WTC11 (cell line): ENCODE measurements around the gene LTF. TPM values are rescaled to one million over a fixed set of nuclear protein-coding genes. Genes with fewer than 3 reads are reported as not detected.

ENCODE experiments used
- ATAC-seq: fragments of 200-7000 bp; cut with Tn5 transposase; 2 replicates; pipeline ENCODE4 v1.10.0; 2021; ENCODE audit warnings: mild to moderate bottlenecking, moderate library complexity
- CTCF ChIA-PET: fragments of 300-600 bp; sonication (Branson Sonifier 250); formaldehyde crosslinking; loops from one replicate; lab custom pipeline; 2021; ENCODE audit warnings: antibody characterized with exemption; lab: Charles Lee
- POLR2A ChIA-PET: fragments of 350-600 bp; sonication (Branson Sonifier 250); formaldehyde crosslinking; loops from one replicate; lab custom pipeline; 2021; ENCODE audit warnings: antibody characterized with exemption; lab: Charles Lee
- DNase-seq: peaks from one replicate; pipeline ENCODE4 v3.0.0; 2021; ENCODE audit warnings: low spot score
- H3K27ac Mint-ChIP-seq: 2 replicates; pipeline ENCODE4 v1.8.0; 2021; ENCODE audit warnings: mixed read lengths
- H3K27me3 Mint-ChIP-seq: 2 replicates; pipeline ENCODE4 v1.8.0; 2021; ENCODE audit warnings: low read depth, mild to moderate bottlenecking, moderate library complexity, mixed read lengths
- H3K36me3 Mint-ChIP-seq: 2 replicates; pipeline ENCODE4 v1.8.0; 2021; ENCODE audit warnings: mixed read lengths
- H3K4me1 Mint-ChIP-seq: 2 replicates; pipeline ENCODE4 v1.8.0; 2022; ENCODE audit warnings: mixed read lengths
- H3K4me3 Mint-ChIP-seq: 2 replicates; pipeline ENCODE4 v1.8.0; 2021; ENCODE audit warnings: mild to moderate bottlenecking, moderate library complexity, mixed read lengths
- H3K9me3 Mint-ChIP-seq: 2 replicates; pipeline ENCODE4 v1.8.0; 2021; ENCODE audit warnings: mixed read lengths
- AR ChIP-seq: fragments of 250-450 bp; sonication (Bioruptor Pico); IDR thresholded peaks from 2 replicates; pipeline ENCODE4 v1.9.0; 2021; ENCODE audit warnings: mild to moderate bottlenecking
- ATF3 ChIP-seq: sonication (generic); formaldehyde crosslinking; conservative IDR thresholded peaks from 2 replicates; pipeline ENCODE4 v1.8.1; 2022; ENCODE audit warnings: mild to moderate bottlenecking, missing genetic modification reagents
- CREM ChIP-seq: sonication (generic); formaldehyde crosslinking; IDR thresholded peaks from 2 replicates; pipeline ENCODE4 v1.8.1; 2022; ENCODE audit warnings: mild to moderate bottlenecking, missing genetic modification reagents, moderate library complexity
- CTCF ChIP-seq: fragments of 200-600 bp; IDR thresholded peaks from 2 replicates; pipeline ENCODE4 v1.8.0; 2022; ENCODE audit warnings: antibody characterized with exemption
- EMX1 ChIP-seq: fragments of 250-450 bp; sonication (Bioruptor Pico); IDR thresholded peaks from 2 replicates; pipeline ENCODE4 v1.8.0; 2021; ENCODE audit warnings: mild to moderate bottlenecking
- ERG ChIP-seq: fragments of 250-450 bp; sonication (Bioruptor Pico); IDR thresholded peaks from 2 replicates; pipeline ENCODE4 v1.8.0; 2021; ENCODE audit warnings: mild to moderate bottlenecking
- KAT7 ChIP-seq: sonication (generic); formaldehyde crosslinking; IDR thresholded peaks from 2 replicates; pipeline ENCODE4 v1.8.1; 2023; ENCODE audit warnings: missing genetic modification reagents, mild to moderate bottlenecking, borderline replicate concordance
- NFATC4 ChIP-seq: fragments of 250-450 bp; sonication (Bioruptor Pico); IDR thresholded peaks from 2 replicates; pipeline ENCODE4 v1.9.0; 2021; ENCODE audit warnings: mild to moderate bottlenecking
- RORB ChIP-seq: fragments of 250-450 bp; sonication (Bioruptor Pico); IDR thresholded peaks from 2 replicates; pipeline ENCODE4 v1.9.0; 2021; ENCODE audit warnings: mild to moderate bottlenecking
- SMAD3 ChIP-seq: sonication (generic); formaldehyde crosslinking; IDR thresholded peaks from 2 replicates; pipeline ENCODE4 v1.8.0; 2022; ENCODE audit warnings: missing genetic modification reagents, mild to moderate bottlenecking, borderline replicate concordance
- SMAD4 ChIP-seq: sonication (generic); formaldehyde crosslinking; IDR thresholded peaks from 2 replicates; pipeline ENCODE4 v1.8.0; 2022; ENCODE audit warnings: mild to moderate bottlenecking, missing genetic modification reagents
- TCF7 ChIP-seq: sonication (generic); formaldehyde crosslinking; IDR thresholded peaks from 2 replicates; pipeline ENCODE4 v1.8.0; 2022; ENCODE audit warnings: mild to moderate bottlenecking, low read depth, missing genetic modification reagents, moderate library complexity
- USF1 ChIP-seq: sonication (generic); formaldehyde crosslinking; IDR thresholded peaks from 2 replicates; pipeline ENCODE4 v1.8.0; 2022; ENCODE audit warnings: mild to moderate bottlenecking, missing genetic modification reagents
- USF2 ChIP-seq: sonication (generic); formaldehyde crosslinking; IDR thresholded peaks from 2 replicates; pipeline ENCODE4 v1.8.1; 2023; ENCODE audit warnings: mild to moderate bottlenecking, missing genetic modification reagents, moderate library complexity
- ZBTB43 ChIP-seq: sonication (generic); formaldehyde crosslinking; IDR thresholded peaks from 2 replicates; pipeline ENCODE4 v1.8.1; 2023; ENCODE audit warnings: mild to moderate bottlenecking, missing genetic modification reagents
- ZMAT4 ChIP-seq: fragments of 250-450 bp; sonication (Bioruptor Pico); IDR thresholded peaks from 2 replicates; pipeline ENCODE4 v1.9.0; 2021; ENCODE audit warnings: mild to moderate bottlenecking
- ZNF219 ChIP-seq: sonication (generic); formaldehyde crosslinking; IDR thresholded peaks from 2 replicates; pipeline ENCODE4 v1.8.0; 2023; ENCODE audit warnings: missing genetic modification reagents, mild to moderate bottlenecking, borderline replicate concordance
- ZNF317 ChIP-seq: sonication (generic); formaldehyde crosslinking; IDR thresholded peaks from 2 replicates; pipeline ENCODE4 v1.8.1; 2023; ENCODE audit warnings: low read depth, mild to moderate bottlenecking, moderate library complexity, missing genetic modification reagents, borderline replicate concordance
- total RNA-seq: library from RNA; stranded (reverse); gene quantifications from 3 replicates; pipeline ENCODE4 v1.2.3, GENCODE V29; 2021

Gene LTF
- total RNA-seq, 1 experiment from 2014 or later = 0.22 TPM

GRCh38 chr3:46453526-46454208 lies 11.0 kb downstream of the LTF start (continued):
- no peak for TF ChIP-seq AR (CRISPR knock-in tag)
- no peak for TF ChIP-seq CREM
- TF ChIP-seq SMAD3 (CRISPR knock-in tag) = no peak
- TF ChIP-seq USF2 (CRISPR knock-in tag) = no peak
- no peak for TF ChIP-seq ERG
- TF ChIP-seq ZNF219 = no peak
- no peak for TF ChIP-seq TCF7 (CRISPR knock-in tag)

GRCh38 chr3:46449755-46450552 lies 14.8 kb downstream of the LTF start:
- H3K4me1 Mint-ChIP-seq = no peaks in the 10 kb centered on the region
- H3K36me3 Mint-ChIP-seq = no peaks in the 10 kb centered on the region
- no peaks in the 10 kb centered on the region; the same call in 1 of the 2 replicates for H3K27me3 Mint-ChIP-seq
- TF ChIP-seq CTCF (peak; percentile 73), EMX1 (CRISPR knock-in tag) (no peak)
- peak; percentile 50 for DNase-seq
- ChIA-PET POLR2A (no interaction called here), CTCF (interaction anchor here (0.5 to 3.5 kb wide), 58 partner anchors 10 to 942 kb away, joined by 3 to 65 read pairs (median 4); partner anchors contain the start of genes ALS2CL, CCR1, CCR5 and LTF)
- no peaks in the 10 kb centered on the region for H3K9me3 Mint-ChIP-seq
- peak; percentile 64 for ATAC-seq
- H3K27ac Mint-ChIP-seq = no peak overlapping the region
- no peak overlapping the region for H3K4me3 Mint-ChIP-seq

GRCh38 chr3:46448721-46449120 lies 16.0 kb downstream of the LTF start:
- CTCF ChIA-PET = interaction anchor here (1.0 to 1.7 kb wide), 4 partner anchors 14 to 269 kb away, joined by 4 to 10 read pairs (median 6); partner anchors contain the start of gene PRSS50
- no peak overlapping the region for H3K27ac Mint-ChIP-seq
- no peaks in the 10 kb centered on the region for H3K9me3 Mint-ChIP-seq
- no peaks in the 10 kb centered on the region; the same call in 1 of the 2 replicates for H3K27me3 Mint-ChIP-seq
- ATAC-seq = no peak
- H3K4me1 Mint-ChIP-seq = no peaks in the 10 kb centered on the region
- H3K4me3 Mint-ChIP-seq = no peak overlapping the region
- DNase-seq = no peak
- POLR2A ChIA-PET = no interaction called here
- H3K36me3 Mint-ChIP-seq = no peaks in the 10 kb centered on the region
- TF ChIP-seq ZMAT4 (CRISPR knock-in tag) = no peak
- no peak for TF ChIP-seq ERG
- no peak for TF ChIP-seq ATF3
- TF ChIP-seq RORB (CRISPR knock-in tag) = no peak
- no peak for TF ChIP-seq USF1 (CRISPR knock-in tag)
- TF ChIP-seq KAT7 = no peak
- TF ChIP-seq ZBTB43 (CRISPR knock-in tag) = no peak
- TF ChIP-seq NFATC4 (CRISPR knock-in tag) = no peak
- no peak for TF ChIP-seq ZNF317
- no peak for TF ChIP-seq SMAD4 (CRISPR knock-in tag)
